GM12878 (cell line): ENCODE measurements around the gene NEGR1. TPM values are rescaled to one million over a fixed set of nuclear protein-coding genes. Genes with fewer than 3 reads are reported as not detected.

ENCODE experiments used
- ATAC-seq: fragments of 200-7000 bp; cut with Tn5 transposase; 3 replicates; pipeline ENCODE4 v1.9.1; 2020; ENCODE audit warnings: mild to moderate bottlenecking, moderate library complexity
- BruUV-seq: library from RNA; stranded (reverse); fragments of 400-500 nt; replicated peaks from 2 replicates; lab custom pipeline; 2021; lab: Mats Ljungman, UMichigan
- CTCF ChIA-PET: fragments of 300-600 bp; sonication (Branson Sonifier 250); formaldehyde crosslinking; extraction: SDS; loops from one replicate; lab custom pipeline; 2021; ENCODE audit warnings: inconsistent platforms; lab: Yijun Ruan, JAX
- POLR2A ChIA-PET: fragments of 350-600 bp; formaldehyde crosslinking; extraction: SDS; loops from one replicate; lab custom pipeline; 2021; ENCODE audit warnings: inconsistent platforms; lab: Charles Lee
- RAD21 ChIA-PET: fragments of 300-600 bp; sonication (Branson Sonifier 250); formaldehyde crosslinking; loops from one replicate; lab custom pipeline; 2023; ENCODE audit warnings: antibody characterized with exemption; ENCODE audit not compliant: unreplicated experiment; lab: Charles Lee
- SMC1A ChIA-PET: fragments of 300-600 bp; sonication (Branson Sonifier 250); formaldehyde crosslinking; loops from one replicate; lab custom pipeline; 2023; ENCODE audit not compliant: unreplicated experiment, uncharacterized antibody; lab: Charles Lee
- DNase-seq: peaks from one replicate; pipeline ENCODE4 v3.0.0-alpha.2; 2011; ENCODE audit warnings: low read depth, low spot score
- FAIRE-seq: peaks from 3 replicates; lab custom pipeline; 2011; peaks lifted over from hg19 to GRCh38; lab: Jason Lieb, UNC
- H2AFZ ChIP-seq: 2 replicates; pipeline ENCODE4 v1.6.0; 2011; ENCODE audit warnings: low read depth, low read length, control low read depth; ENCODE audit not compliant: control insufficient read depth
- H3K27ac ChIP-seq: 2 replicates; pipeline ENCODE4 v1.5.1; 2011; ENCODE audit warnings: control low read depth; ENCODE audit not compliant: control insufficient read depth, insufficient read depth
- H3K27me3 ChIP-seq, 2 experiments: replicated peaks in 1 of 2; 2 replicates each; pipeline versions ENCODE4 v1.6.0 to v1.6.1; 2011; ENCODE audit warnings: low read length in 1 of 2; ENCODE audit not compliant: control insufficient read depth in 2 of 2, insufficient read depth in 2 of 2
- H3K36me3 ChIP-seq, 2 experiments: 2 replicates each; pipeline ENCODE4 v1.5.1; 2011; ENCODE audit warnings: low read length in 1 of 2; ENCODE audit not compliant: control insufficient read depth in 2 of 2, insufficient read depth in 2 of 2
- H3K4me1 ChIP-seq: 2 replicates; pipeline ENCODE4 v1.6.1; 2011; ENCODE audit warnings: mild to moderate bottlenecking, low read length, moderate library complexity, mixed read lengths; ENCODE audit not compliant: control insufficient read depth, insufficient read depth
- H3K4me2 ChIP-seq: 2 replicates; pipeline ENCODE4 v1.6.0; 2011; ENCODE audit warnings: control low read depth; ENCODE audit not compliant: control insufficient read depth, insufficient read depth
- H3K4me3 ChIP-seq: fragments of 200-600 bp; sonication (generic); 2 replicates; pipeline ENCODE4 v1.5.1; 2016
- H3K79me2 ChIP-seq: 2 replicates; pipeline ENCODE4 v1.6.0; 2011; ENCODE audit warnings: low read length; ENCODE audit not compliant: control insufficient read depth, insufficient read depth
- H3K9ac ChIP-seq: 2 replicates; pipeline ENCODE4 v1.8.0; 2011; ENCODE audit warnings: low read length, control low read depth, mixed read lengths; ENCODE audit not compliant: control insufficient read depth, insufficient read depth
- H3K9me3 ChIP-seq: replicated peaks from 3 replicates; pipeline ENCODE4 v1.5.1; 2011; ENCODE audit warnings: mild to moderate bottlenecking, low read length; ENCODE audit not compliant: control insufficient read depth, insufficient read depth
- H4K20me1 ChIP-seq: 2 replicates; pipeline ENCODE4 v1.6.0; 2011; ENCODE audit not compliant: control insufficient read depth, insufficient read depth
- CREM ChIP-seq: IDR thresholded peaks from 2 replicates; pipeline ENCODE4 v1.6.1; 2014; ENCODE audit warnings: antibody characterized with exemption, low read depth
- HDGF ChIP-seq: fragments of 450-650 bp; IDR thresholded peaks from 2 replicates; pipeline ENCODE4 v1.6.1; 2016; ENCODE audit warnings: antibody characterized with exemption
- LARP7 ChIP-seq: fragments of 450-650 bp; IDR thresholded peaks from 2 replicates; pipeline ENCODE4 v1.6.1; 2017; ENCODE audit warnings: mild to moderate bottlenecking
- NFYA ChIP-seq: IDR thresholded peaks from 2 replicates; pipeline ENCODE4 v1.6.1; 2011; ENCODE audit warnings: low read depth, mild to moderate bottlenecking, low read length, improper control_type of control experiment, borderline replicate concordance
- RAD51 ChIP-seq: fragments of 450-650 bp; IDR thresholded peaks from 2 replicates; pipeline ENCODE4 v1.6.1; 2016; ENCODE audit warnings: moderate library complexity, mild to moderate bottlenecking, inconsistent platforms
- RCOR1 ChIP-seq: conservative IDR thresholded peaks from 2 replicates; pipeline ENCODE4 v1.6.1; 2012; ENCODE audit warnings: low read depth, low read length, improper control_type of control experiment
- RFX5 ChIP-seq: IDR thresholded peaks from 2 replicates; pipeline ENCODE4 v1.6.1; 2011; ENCODE audit warnings: low read depth, low read length, improper control_type of control experiment
- SMC3 ChIP-seq: IDR thresholded peaks from 2 replicates; pipeline ENCODE4 v1.6.1; 2011; ENCODE audit warnings: low read length, improper control_type of control experiment, borderline replicate concordance
- SREBF1 ChIP-seq: IDR thresholded peaks from 2 replicates; pipeline ENCODE4 v1.6.1; 2012; ENCODE audit warnings: mild to moderate bottlenecking, low read length
- SRF ChIP-seq, 2 experiments: IDR thresholded peaks; 2 replicates each; pipeline ENCODE4 v1.6.1; 2011; ENCODE audit warnings: low read depth in 2 of 2, low read length in 2 of 2, mild to moderate bottlenecking in 1 of 2, moderate library complexity in 1 of 2
- SUZ12 ChIP-seq: fragments of 200-600 bp; sonication (generic); IDR thresholded peaks from one replicate; pipeline ENCODE4 v1.6.1; 2018; ENCODE audit warnings: antibody characterized with exemption, mild to moderate bottlenecking; ENCODE audit not compliant: unreplicated experiment
- WGBS: methylation state at CpG from one replicate; pipeline ENCODE4 v1.1.6; 2016; ENCODE audit warnings: low lambda C conversion rate; ENCODE audit not compliant: insufficient replicate concordance, insufficient coverage; ENCODE audit errors: missing lambda C conversion rate; 5-methylcytosine and 5-hydroxymethylcytosine counted together
- in situ Hi-C: fragments of 300-500 bp; cut with MboI; formaldehyde crosslinking; loops from 9 replicates; pipeline ENCODE4 v1.14.3; 2018; ENCODE audit warnings: mixed read lengths
- intact Hi-C: fragments of 100-400 bp; cut with micrococcal nuclease; formaldehyde crosslinking; loops from one replicate; pipeline ENCODE4 v1.14.2; 2022; ENCODE audit not compliant: unreplicated experiment
- polyA plus RNA-seq, 11 experiments: library from polyadenylated mRNA; depleted of rRNA in 4 of 11; unstranded in 6 of 11; stranded (reverse) in 5 of 11; fragments of >200 nt; fragmentation: Nextera tagmentation in 4 of 11; fragmentation: Illumina TruSeq in 1 of 11; extraction: Ambion mirVana in 4 of 11; extraction: Trizol in 1 of 11; gene quantifications; 1 replicate in 1 of 11; 2 replicates in 10 of 11; pipeline versions ENCODE4 v1.2.1 to v1.2.3, GENCODE V29; 2011 to 2016; ENCODE audit warnings: inconsistent platforms in 2 of 11, missing spikeins in 2 of 11, low read depth in 1 of 11
- total RNA-seq, 4 experiments: library from RNA; depleted of rRNA in 3 of 4; stranded (reverse); fragments of >200 nt in 3 of 4; fragmentation: Illumina TruSeq in 1 of 4; extraction: Trizol in 1 of 4; gene quantifications; 2 replicates each; pipeline versions ENCODE4 v1.2.1 to v1.2.3, GENCODE V29; 2013 to 2021
- TF ChIP-seq, protein P1 (sequence below): fragments of 450-650 bp; IDR thresholded peaks from 2 replicates; pipeline ENCODE4 v1.6.1; 2018; ENCODE audit warnings: borderline replicate concordance, mild to moderate bottlenecking; ENCODE audit not compliant: partially characterized antibody
- TF ChIP-seq, protein P2 (sequence below): IDR thresholded peaks from 2 replicates; pipeline ENCODE4 v1.6.1; 2012; ENCODE audit warnings: mild to moderate bottlenecking, low read depth, low read length
- TF ChIP-seq, protein P3 (sequence below): fragments of 450-650 bp; IDR thresholded peaks from 2 replicates; pipeline ENCODE4 v1.6.1; 2017; ENCODE audit warnings: mild to moderate bottlenecking
- TF ChIP-seq, protein P4 (sequence below): IDR thresholded peaks from 2 replicates; pipeline ENCODE4 v1.6.1; 2011; ENCODE audit warnings: borderline replicate concordance, low read depth, mild to moderate bottlenecking, moderate library complexity, low read length; ENCODE audit not compliant: insufficient read depth, poor library complexity, severe bottlenecking

Gene NEGR1
- total and polyA plus RNA-seq, 10 of the 15 experiments (the other 5 are each of a cell fraction or from before 2014, with no cell fraction given) = under 0.01 to 0.03 (median 0.01) TPM; not detected in 7

DNA sequence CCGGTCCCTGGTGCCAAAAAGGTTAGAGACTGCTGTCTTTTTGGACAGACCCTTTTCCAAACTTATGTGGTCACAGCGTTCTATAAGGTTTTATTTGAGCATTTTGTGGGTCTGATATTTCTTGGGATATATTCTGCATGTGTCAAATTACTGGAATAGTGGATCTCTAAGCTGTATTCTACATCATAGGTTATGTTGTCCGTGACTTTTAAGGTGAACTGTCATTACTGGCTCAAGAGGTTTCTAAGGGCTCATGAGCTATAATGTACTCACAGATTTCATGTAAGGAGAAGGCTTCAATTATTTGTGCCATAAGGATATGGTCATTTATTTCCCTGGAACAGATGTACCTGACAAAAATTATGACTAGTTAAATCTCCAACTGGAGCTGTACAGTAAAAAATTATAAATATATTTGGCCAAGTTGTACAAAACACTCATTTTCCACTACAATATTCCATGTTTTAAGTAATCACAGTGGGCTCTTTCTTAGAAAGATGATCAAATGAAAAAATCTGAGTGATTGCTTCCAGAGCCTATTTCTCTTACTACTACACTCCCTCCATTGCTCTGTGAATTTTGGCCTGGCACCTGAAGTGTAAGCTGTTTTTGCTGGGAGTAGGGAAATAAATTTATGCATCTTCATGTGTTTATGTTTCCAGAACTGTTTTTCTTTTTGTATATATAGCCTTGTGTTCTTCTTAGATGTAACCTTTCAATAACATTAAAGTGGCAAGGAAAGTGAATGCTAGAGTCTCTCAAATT, 663.4 kb downstream of the NEGR1 start:
- SMC1A ChIA-PET = interaction anchor here (0.8 to 1.1 kb wide), 2 partner anchors 12 to 21 kb away, joined by 3 read pairs; no protein-coding TSS in a partner anchor
- H3K79me2 ChIP-seq = no peaks in the 10 kb centered on the region
- no peak overlapping the region for H3K9ac ChIP-seq
- RAD21 ChIA-PET = no interaction called here
- no peaks in the 10 kb centered on the region for H3K4me1 ChIP-seq
- no peaks in the 10 kb centered on the region for H3K27me3 ChIP-seq
- H3K9me3 ChIP-seq = no peaks in the 10 kb centered on the region
- CTCF ChIA-PET = no interaction called here
- H3K36me3 ChIP-seq = no peaks in the 10 kb centered on the region
- ATAC-seq (no peak), FAIRE-seq (no peak), DNase-seq (no peak)
- POLR2A ChIA-PET = no interaction called here
- no peak overlapping the region for H3K27ac ChIP-seq
- H4K20me1 ChIP-seq = no peaks in the 10 kb centered on the region
- WGBS = 1% methylated on average over 3 of the region's 3 CpGs
- BruUV-seq = no TSS peak
- intact Hi-C loops (no loop called here), in situ Hi-C loops (no loop called here)
- no peak overlapping the region for H3K4me3 ChIP-seq
- H2AFZ ChIP-seq = no peak overlapping the region
- H3K4me2 ChIP-seq = no peak overlapping the region
- TF ChIP-seq, protein P1, sequence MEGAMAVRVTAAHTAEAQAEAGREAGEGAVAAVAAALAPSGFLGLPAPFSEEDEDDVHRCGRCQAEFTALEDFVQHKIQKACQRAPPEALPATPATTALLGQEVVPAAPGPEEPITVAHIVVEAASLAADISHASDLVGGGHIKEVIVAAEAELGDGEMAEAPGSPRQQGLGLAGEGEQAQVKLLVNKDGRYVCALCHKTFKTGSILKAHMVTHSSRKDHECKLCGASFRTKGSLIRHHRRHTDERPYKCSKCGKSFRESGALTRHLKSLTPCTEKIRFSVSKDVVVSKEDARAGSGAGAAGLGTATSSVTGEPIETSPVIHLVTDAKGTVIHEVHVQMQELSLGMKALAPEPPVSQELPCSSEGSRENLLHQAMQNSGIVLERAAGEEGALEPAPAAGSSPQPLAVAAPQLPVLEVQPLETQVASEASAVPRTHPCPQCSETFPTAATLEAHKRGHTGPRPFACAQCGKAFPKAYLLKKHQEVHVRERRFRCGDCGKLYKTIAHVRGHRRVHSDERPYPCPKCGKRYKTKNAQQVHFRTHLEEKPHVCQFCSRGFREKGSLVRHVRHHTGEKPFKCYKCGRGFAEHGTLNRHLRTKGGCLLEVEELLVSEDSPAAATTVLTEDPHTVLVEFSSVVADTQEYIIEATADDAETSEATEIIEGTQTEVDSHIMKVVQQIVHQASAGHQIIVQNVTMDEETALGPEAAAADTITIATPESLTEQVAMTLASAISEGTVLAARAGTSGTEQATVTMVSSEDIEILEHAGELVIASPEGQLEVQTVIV = no peak
- TF ChIP-seq SMC3 (no peak), LARP7 (no peak), NFYA (no peak), SRF (IDR thresholded peaks at IDR 0.05; ENCODE audit: low read depth in 2 of 2, low read length in 2 of 2) (no peak), SREBF1 (no peak), RCOR1 (no peak), RFX5 (no peak), RAD51 (no peak), CREM (no peak), SUZ12 (no peak), HDGF (no peak)
- TF ChIP-seq, protein P2, sequence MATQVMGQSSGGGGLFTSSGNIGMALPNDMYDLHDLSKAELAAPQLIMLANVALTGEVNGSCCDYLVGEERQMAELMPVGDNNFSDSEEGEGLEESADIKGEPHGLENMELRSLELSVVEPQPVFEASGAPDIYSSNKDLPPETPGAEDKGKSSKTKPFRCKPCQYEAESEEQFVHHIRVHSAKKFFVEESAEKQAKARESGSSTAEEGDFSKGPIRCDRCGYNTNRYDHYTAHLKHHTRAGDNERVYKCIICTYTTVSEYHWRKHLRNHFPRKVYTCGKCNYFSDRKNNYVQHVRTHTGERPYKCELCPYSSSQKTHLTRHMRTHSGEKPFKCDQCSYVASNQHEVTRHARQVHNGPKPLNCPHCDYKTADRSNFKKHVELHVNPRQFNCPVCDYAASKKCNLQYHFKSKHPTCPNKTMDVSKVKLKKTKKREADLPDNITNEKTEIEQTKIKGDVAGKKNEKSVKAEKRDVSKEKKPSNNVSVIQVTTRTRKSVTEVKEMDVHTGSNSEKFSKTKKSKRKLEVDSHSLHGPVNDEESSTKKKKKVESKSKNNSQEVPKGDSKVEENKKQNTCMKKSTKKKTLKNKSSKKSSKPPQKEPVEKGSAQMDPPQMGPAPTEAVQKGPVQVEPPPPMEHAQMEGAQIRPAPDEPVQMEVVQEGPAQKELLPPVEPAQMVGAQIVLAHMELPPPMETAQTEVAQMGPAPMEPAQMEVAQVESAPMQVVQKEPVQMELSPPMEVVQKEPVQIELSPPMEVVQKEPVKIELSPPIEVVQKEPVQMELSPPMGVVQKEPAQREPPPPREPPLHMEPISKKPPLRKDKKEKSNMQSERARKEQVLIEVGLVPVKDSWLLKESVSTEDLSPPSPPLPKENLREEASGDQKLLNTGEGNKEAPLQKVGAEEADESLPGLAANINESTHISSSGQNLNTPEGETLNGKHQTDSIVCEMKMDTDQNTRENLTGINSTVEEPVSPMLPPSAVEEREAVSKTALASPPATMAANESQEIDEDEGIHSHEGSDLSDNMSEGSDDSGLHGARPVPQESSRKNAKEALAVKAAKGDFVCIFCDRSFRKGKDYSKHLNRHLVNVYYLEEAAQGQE = no peak
- TF ChIP-seq, protein P3, sequence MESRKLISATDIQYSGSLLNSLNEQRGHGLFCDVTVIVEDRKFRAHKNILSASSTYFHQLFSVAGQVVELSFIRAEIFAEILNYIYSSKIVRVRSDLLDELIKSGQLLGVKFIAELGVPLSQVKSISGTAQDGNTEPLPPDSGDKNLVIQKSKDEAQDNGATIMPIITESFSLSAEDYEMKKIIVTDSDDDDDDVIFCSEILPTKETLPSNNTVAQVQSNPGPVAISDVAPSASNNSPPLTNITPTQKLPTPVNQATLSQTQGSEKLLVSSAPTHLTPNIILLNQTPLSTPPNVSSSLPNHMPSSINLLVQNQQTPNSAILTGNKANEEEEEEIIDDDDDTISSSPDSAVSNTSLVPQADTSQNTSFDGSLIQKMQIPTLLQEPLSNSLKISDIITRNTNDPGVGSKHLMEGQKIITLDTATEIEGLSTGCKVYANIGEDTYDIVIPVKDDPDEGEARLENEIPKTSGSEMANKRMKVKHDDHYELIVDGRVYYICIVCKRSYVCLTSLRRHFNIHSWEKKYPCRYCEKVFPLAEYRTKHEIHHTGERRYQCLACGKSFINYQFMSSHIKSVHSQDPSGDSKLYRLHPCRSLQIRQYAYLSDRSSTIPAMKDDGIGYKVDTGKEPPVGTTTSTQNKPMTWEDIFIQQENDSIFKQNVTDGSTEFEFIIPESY = no peak
- TF ChIP-seq, protein P4, sequence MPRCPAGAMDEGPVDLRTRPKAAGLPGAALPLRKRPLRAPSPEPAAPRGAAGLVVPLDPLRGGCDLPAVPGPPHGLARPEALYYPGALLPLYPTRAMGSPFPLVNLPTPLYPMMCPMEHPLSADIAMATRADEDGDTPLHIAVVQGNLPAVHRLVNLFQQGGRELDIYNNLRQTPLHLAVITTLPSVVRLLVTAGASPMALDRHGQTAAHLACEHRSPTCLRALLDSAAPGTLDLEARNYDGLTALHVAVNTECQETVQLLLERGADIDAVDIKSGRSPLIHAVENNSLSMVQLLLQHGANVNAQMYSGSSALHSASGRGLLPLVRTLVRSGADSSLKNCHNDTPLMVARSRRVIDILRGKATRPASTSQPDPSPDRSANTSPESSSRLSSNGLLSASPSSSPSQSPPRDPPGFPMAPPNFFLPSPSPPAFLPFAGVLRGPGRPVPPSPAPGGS = no peak
